DND-41 (cell line): ENCODE measurements around the gene DEFB124.

Source experiments
- EZH2 ChIP-seq: IDR thresholded peaks from 3 replicates; pipeline ENCODE4 v1.6.1; 2012; ENCODE audit warnings: borderline replicate concordance, low read depth, mild to moderate bottlenecking, moderate library complexity, low read length, inconsistent platforms; ENCODE audit not compliant: severe bottlenecking
- TF ChIP-seq, protein P1 (sequence below): IDR thresholded peaks from 2 replicates; pipeline ENCODE4 v1.5.1; 2012; ENCODE audit warnings: borderline replicate concordance, low read length, moderate library complexity, mild to moderate bottlenecking; ENCODE audit not compliant: poor library complexity, severe bottlenecking; ENCODE audit errors: extremely low read depth

DNA sequence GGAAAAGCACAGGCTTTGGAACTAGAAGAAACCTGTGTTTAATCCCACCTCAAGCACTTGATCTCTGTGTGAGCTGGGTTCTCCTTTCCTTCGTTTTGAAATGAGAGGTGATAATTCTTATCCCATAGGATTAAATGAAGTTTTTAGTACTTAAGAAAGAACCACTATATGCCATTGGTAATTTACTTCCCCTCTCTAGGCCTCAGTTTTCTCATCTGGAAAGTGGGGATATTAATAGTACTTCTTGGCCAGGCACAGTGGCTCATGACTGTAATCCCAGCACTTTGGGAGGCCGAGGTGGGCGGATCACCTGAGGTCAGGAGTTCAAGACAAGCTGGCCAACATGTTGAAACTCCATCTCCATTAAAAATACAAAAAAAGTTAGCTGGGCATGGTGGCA is 14.2 kb upstream of the DEFB124 start:
- TF ChIP-seq, protein P1, sequence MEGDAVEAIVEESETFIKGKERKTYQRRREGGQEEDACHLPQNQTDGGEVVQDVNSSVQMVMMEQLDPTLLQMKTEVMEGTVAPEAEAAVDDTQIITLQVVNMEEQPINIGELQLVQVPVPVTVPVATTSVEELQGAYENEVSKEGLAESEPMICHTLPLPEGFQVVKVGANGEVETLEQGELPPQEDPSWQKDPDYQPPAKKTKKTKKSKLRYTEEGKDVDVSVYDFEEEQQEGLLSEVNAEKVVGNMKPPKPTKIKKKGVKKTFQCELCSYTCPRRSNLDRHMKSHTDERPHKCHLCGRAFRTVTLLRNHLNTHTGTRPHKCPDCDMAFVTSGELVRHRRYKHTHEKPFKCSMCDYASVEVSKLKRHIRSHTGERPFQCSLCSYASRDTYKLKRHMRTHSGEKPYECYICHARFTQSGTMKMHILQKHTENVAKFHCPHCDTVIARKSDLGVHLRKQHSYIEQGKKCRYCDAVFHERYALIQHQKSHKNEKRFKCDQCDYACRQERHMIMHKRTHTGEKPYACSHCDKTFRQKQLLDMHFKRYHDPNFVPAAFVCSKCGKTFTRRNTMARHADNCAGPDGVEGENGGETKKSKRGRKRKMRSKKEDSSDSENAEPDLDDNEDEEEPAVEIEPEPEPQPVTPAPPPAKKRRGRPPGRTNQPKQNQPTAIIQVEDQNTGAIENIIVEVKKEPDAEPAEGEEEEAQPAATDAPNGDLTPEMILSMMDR, result no peak
- TF ChIP-seq EZH2, result no peak
